Measurements from ENCODE around the gene RCC1.

- TF ChIP-seq CTCF (IDR thresholded peaks at IDR 0.05): no peak
- no peak for TF ChIP-seq POLR2A (IDR thresholded peaks at IDR 0.05)
- no peak for TF ChIP-seq POLR2AphosphoS5 (IDR thresholded peaks at IDR 0.05)
Measured at GRCh38 chr1:28580722-28581530, 75.1 kb downstream of the RCC1 start.

Data from suprapubic skin (tissue), 4 donors.